Endothelial cell of umbilical vein (primary cell): ENCODE results near the gene AFF4. TPM values are rescaled to one million over a fixed set of nuclear protein-coding genes. Genes with fewer than 3 reads are reported as not detected.
"Not testable (repeated sequence)": the region's sequence is repeated elsewhere in the genome, so short reads cannot be mapped to it uniquely, and the experiment has no call there.

ENCODE experiments used
- BruUV-seq: library from RNA; stranded (reverse); fragments of 400-500 nt; replicated peaks from 2 replicates; lab custom pipeline; 2021; lab: Mats Ljungman, UMichigan
- CTCF ChIA-PET: fragments of 300-600, 350-600 bp; sonication (Branson Sonifier 250); formaldehyde crosslinking; loops from one replicate; lab custom pipeline; 2021; ENCODE audit warnings: antibody characterized with exemption, inconsistent platforms; lab: Charles Lee
- POLR2A ChIA-PET: fragments of 300-600, 350-600 bp; sonication (Branson Sonifier 250); formaldehyde crosslinking; loops from one replicate; lab custom pipeline; 2021; ENCODE audit warnings: antibody characterized with exemption, inconsistent platforms; lab: Charles Lee
- DNase-seq: peaks from one replicate; pipeline ENCODE4 v3.0.0-alpha.2; 2011; ENCODE audit warnings: low read depth, low spot score
- FAIRE-seq: peaks from 2 replicates; lab custom pipeline; 2011; peaks lifted over from hg19 to GRCh38; lab: Jason Lieb, UNC
- H2AFZ ChIP-seq: 2 replicates; pipeline ENCODE4 v1.6.0; 2012; ENCODE audit warnings: low read depth, low read length, control low read depth, inconsistent platforms
- H3K27ac ChIP-seq: 2 replicates; pipeline ENCODE4 v1.5.1; 2011; ENCODE audit warnings: low read depth, mild to moderate bottlenecking, control low read depth, low read length, moderate library complexity; ENCODE audit not compliant: insufficient read depth
- H3K27me3 ChIP-seq, 2 experiments: 2 replicates each; pipeline versions ENCODE4 v1.6.0 to v1.6.1; 2011; ENCODE audit warnings: low read length in 2 of 2, mixed read lengths in 1 of 2; ENCODE audit not compliant: control insufficient read depth in 2 of 2, insufficient read depth in 2 of 2
- H3K36me3 ChIP-seq, 2 experiments: 2 replicates in 1 of 2; 3 replicates in 1 of 2; pipeline ENCODE4 v1.5.1; 2011; ENCODE audit warnings: low read length in 2 of 2, mild to moderate bottlenecking in 1 of 2, moderate library complexity in 1 of 2; ENCODE audit not compliant: control insufficient read depth in 2 of 2, insufficient read depth in 2 of 2; ENCODE audit errors: extremely low read depth in 1 of 2
- H3K4me1 ChIP-seq: 3 replicates; pipeline ENCODE4 v1.5.1; 2011; ENCODE audit warnings: mild to moderate bottlenecking, low read length; ENCODE audit not compliant: control insufficient read depth, insufficient read depth; ENCODE audit errors: extremely low read depth
- H3K4me2 ChIP-seq: 2 replicates; pipeline ENCODE4 v1.6.1; 2011; ENCODE audit warnings: low read length, control low read depth, mixed read lengths; ENCODE audit not compliant: insufficient read depth
- H3K4me3 ChIP-seq, 3 experiments: fragments of 200-600 bp in 1 of 3; sonication (generic), shearing (Covaris generic) in 1 of 3; replicated peaks in 1 of 3; 2 replicates each; pipeline ENCODE4 v1.5.1; 2011 to 2016; ENCODE audit warnings: control low read depth in 3 of 3, low read length in 3 of 3, mild to moderate bottlenecking in 2 of 3, inconsistent platforms in 1 of 3, low read depth in 1 of 3, moderate library complexity in 1 of 3; ENCODE audit not compliant: insufficient read depth in 1 of 3
- H3K79me2 ChIP-seq: 2 replicates; pipeline ENCODE4 v1.6.0; 2012; ENCODE audit warnings: low read length, inconsistent platforms; ENCODE audit not compliant: control insufficient read depth, insufficient read depth
- H3K9ac ChIP-seq: replicated peaks from 2 replicates; pipeline ENCODE3; 2011; ENCODE audit warnings: low read length, control low read depth; ENCODE audit not compliant: insufficient read depth; ENCODE audit errors: extremely low read depth
- H3K9me1 ChIP-seq: replicated peaks from 3 replicates; pipeline ENCODE4 v1.6.0; 2011; ENCODE audit warnings: mild to moderate bottlenecking, low read length; ENCODE audit not compliant: control insufficient read depth, insufficient read depth; ENCODE audit errors: extremely low read depth
- H3K9me3 ChIP-seq: replicated peaks from 2 replicates; pipeline ENCODE4 v1.5.1; 2012; ENCODE audit warnings: low read length, inconsistent platforms; ENCODE audit not compliant: control insufficient read depth, insufficient read depth
- H4K20me1 ChIP-seq: replicated peaks from 2 replicates; pipeline ENCODE3; 2011; ENCODE audit warnings: mild to moderate bottlenecking, low read length; ENCODE audit not compliant: control insufficient read depth, insufficient read depth; ENCODE audit errors: extremely low read depth
- EZH2 ChIP-seq: IDR thresholded peaks from 2 replicates; pipeline ENCODE4 v1.6.1; 2012; ENCODE audit warnings: borderline replicate concordance, low read depth, mild to moderate bottlenecking, moderate library complexity, low read length, inconsistent platforms; ENCODE audit not compliant: severe bottlenecking
- FOS ChIP-seq: IDR thresholded peaks from 2 replicates; pipeline ENCODE4 v1.6.1; 2011; ENCODE audit warnings: mild to moderate bottlenecking, low read length, moderate library complexity, borderline replicate concordance; ENCODE audit not compliant: insufficient read depth
- GATA2 ChIP-seq: IDR thresholded peaks from 2 replicates; pipeline ENCODE4 v1.7.0; 2011; ENCODE audit warnings: low read depth, mild to moderate bottlenecking, moderate library complexity, mixed read lengths, low read length; ENCODE audit not compliant: insufficient read length, insufficient read depth
- JUN ChIP-seq: IDR thresholded peaks from 2 replicates; pipeline ENCODE4 v1.6.1; 2011; ENCODE audit warnings: borderline replicate concordance, low read depth; ENCODE audit not compliant: insufficient read length, insufficient read depth
- MYC ChIP-seq: IDR thresholded peaks from one replicate; pipeline ENCODE4 v1.6.1; 2011; ENCODE audit warnings: mild to moderate bottlenecking, low read depth, low read length
- POLR2A ChIP-seq: IDR thresholded peaks from 2 replicates; pipeline ENCODE4 v1.6.1; 2012; ENCODE audit warnings: low read depth, mild to moderate bottlenecking, control low read depth, low read length
- POLR2AphosphoS5 ChIP-seq: IDR thresholded peaks from 2 replicates; pipeline ENCODE4 v1.6.1; 2012; ENCODE audit warnings: low read depth, mild to moderate bottlenecking, control low read depth, low read length, moderate library complexity; ENCODE audit not compliant: insufficient read depth
- dilution Hi-C: fragments of 300-500 bp; cut with MboI; formaldehyde crosslinking; loops from one replicate; pipeline ENCODE4 v1.15.0; 2019; ENCODE audit warnings: low sequenced_read_pairs; ENCODE audit not compliant: extremely low pct_ligation_motif_present
- intact Hi-C: fragments of 100-400 bp; cut with micrococcal nuclease; formaldehyde crosslinking; loops from one replicate; pipeline ENCODE4 v1.10.0; 2022
- polyA plus RNA-seq, 4 experiments: library from polyadenylated mRNA; depleted of rRNA in 3 of 4; stranded (reverse) in 3 of 4; unstranded in 1 of 4; fragments of >200 nt; gene quantifications; 2 replicates each; pipeline versions ENCODE4 v1.2.1 to v1.2.3, GENCODE V29; 2011 to 2012; ENCODE audit warnings: missing spikeins in 1 of 4
- total RNA-seq: library from RNA; stranded (reverse); gene quantifications from 2 replicates; pipeline ENCODE4 v1.2.3, GENCODE V29; 2021
- TF ChIP-seq, protein P1 (sequence below): IDR thresholded peaks from 2 replicates; pipeline ENCODE4 v1.6.1; 2011; ENCODE audit not compliant: insufficient read depth, insufficient read length
- TF ChIP-seq, protein P2 (sequence below), 2 donors: IDR thresholded peaks; 1 replicate in 1 of 2; 2 replicates in 1 of 2; pipeline ENCODE4 v1.5.1; 2011; ENCODE audit warnings: low read length in 2 of 2, mild to moderate bottlenecking in 2 of 2, moderate library complexity in 2 of 2, control low read depth in 1 of 2, inconsistent platforms in 1 of 2, low read depth in 1 of 2; ENCODE audit not compliant: insufficient read depth in 1 of 2; ENCODE audit errors: extremely low read depth in 1 of 2

The AFF4 gene
- total and polyA plus RNA-seq, 2 donors (not counting 3 experiments of a cell fraction or from before 2014, with no cell fraction given), result 27.0 to 88.3 TPM

DNA sequence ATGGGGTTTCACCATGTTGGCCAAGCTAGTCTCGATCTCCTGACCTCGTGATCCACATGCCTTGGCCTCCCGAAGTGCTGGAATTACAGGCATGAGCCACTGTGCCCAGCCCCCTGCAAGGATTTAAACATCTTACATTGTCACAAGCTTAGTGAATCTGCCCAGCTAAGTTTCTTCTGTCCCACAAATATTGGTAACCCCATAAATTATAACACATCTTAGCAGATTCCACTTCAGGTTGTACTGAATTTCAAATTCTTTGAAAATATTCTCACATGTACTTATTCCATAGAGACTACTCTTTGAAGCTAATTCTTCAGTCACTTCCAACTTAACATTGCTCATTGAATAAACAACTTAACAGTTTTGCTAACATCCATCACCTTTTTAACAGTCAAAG, 13.4 kb upstream of the AFF4 start:
- dilution Hi-C loops (no loop called here), intact Hi-C loops (no loop called here)
- no peaks in the 10 kb centered on the region for H3K27me3 ChIP-seq
- no peaks in the 10 kb centered on the region for H3K36me3 ChIP-seq
- no peak overlapping the region for H3K4me3 ChIP-seq
- H3K9me1 ChIP-seq, result no peaks in the 10 kb centered on the region
- no TSS peak for BruUV-seq
- no peak overlapping the region for H3K4me2 ChIP-seq
- TF ChIP-seq EZH2 (no peak), FOS (no peak), POLR2AphosphoS5 (no peak), MYC (no peak), GATA2 (no peak), POLR2A (no peak), JUN (no peak)
- TF ChIP-seq, protein P1, sequence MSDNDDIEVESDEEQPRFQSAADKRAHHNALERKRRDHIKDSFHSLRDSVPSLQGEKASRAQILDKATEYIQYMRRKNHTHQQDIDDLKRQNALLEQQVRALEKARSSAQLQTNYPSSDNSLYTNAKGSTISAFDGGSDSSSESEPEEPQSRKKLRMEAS, result no peak
- TF ChIP-seq, protein P2, sequence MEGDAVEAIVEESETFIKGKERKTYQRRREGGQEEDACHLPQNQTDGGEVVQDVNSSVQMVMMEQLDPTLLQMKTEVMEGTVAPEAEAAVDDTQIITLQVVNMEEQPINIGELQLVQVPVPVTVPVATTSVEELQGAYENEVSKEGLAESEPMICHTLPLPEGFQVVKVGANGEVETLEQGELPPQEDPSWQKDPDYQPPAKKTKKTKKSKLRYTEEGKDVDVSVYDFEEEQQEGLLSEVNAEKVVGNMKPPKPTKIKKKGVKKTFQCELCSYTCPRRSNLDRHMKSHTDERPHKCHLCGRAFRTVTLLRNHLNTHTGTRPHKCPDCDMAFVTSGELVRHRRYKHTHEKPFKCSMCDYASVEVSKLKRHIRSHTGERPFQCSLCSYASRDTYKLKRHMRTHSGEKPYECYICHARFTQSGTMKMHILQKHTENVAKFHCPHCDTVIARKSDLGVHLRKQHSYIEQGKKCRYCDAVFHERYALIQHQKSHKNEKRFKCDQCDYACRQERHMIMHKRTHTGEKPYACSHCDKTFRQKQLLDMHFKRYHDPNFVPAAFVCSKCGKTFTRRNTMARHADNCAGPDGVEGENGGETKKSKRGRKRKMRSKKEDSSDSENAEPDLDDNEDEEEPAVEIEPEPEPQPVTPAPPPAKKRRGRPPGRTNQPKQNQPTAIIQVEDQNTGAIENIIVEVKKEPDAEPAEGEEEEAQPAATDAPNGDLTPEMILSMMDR (IDR thresholded peaks at IDR 0.05; ENCODE audit: extremely low read depth in 1 of 2, insufficient read depth in 1 of 2, low read depth in 1 of 2, low read length in 2 of 2), result no peak
- FAIRE-seq (no peak), DNase-seq (no peak)
- peaks cover 3% of the 10 kb centered on the region for H3K4me1 ChIP-seq
- H3K9me3 ChIP-seq, result no peaks in the 10 kb centered on the region
- H3K9ac ChIP-seq, result no peak overlapping the region
- no peak overlapping the region for H2AFZ ChIP-seq
- ChIA-PET CTCF (interaction anchor here (1.5 kb wide), 1 partner anchor 15 kb away, joined by 5 read pairs; no protein-coding TSS in a partner anchor), POLR2A (no interaction called here)
- H3K27ac ChIP-seq, result no peak overlapping the region
- H3K79me2 ChIP-seq, result no peaks in the 10 kb centered on the region
- no peaks in the 10 kb centered on the region for H4K20me1 ChIP-seq

DNA sequence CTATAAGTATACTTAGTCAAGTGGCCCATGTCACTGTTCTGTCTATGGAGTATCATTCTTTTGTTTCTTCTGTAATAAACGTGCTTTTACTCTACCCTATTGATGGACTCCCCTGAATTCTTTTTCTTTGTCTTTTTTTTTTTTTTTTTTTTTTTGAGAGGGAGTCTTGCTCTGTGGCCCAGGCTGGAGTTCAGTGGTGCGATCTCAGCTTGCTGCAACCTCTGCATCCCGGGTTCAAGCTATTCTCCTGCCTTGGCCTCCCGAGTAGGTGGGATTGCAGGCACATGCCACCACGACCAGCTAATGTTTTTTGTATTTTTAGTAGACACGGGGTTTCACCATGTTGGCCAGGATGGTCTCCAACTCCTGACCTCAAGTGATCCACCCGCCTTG, 9.0 kb upstream of the AFF4 start:
- H3K9me1 ChIP-seq, H3K27ac ChIP-seq, FAIRE-seq, H3K4me2 ChIP-seq, H3K79me2 ChIP-seq, BruUV-seq, H3K9ac ChIP-seq, H2AFZ ChIP-seq, H3K4me1 ChIP-seq, dilution Hi-C loops, H3K36me3 ChIP-seq, intact Hi-C loops, H4K20me1 ChIP-seq, DNase-seq, H3K9me3 ChIP-seq, H3K27me3 ChIP-seq, H3K4me3 ChIP-seq: not testable (repeated sequence)
- ChIA-PET POLR2A (interaction anchor here (0.7 kb wide), 1 partner anchor 75 kb away, joined by 6 read pairs; no protein-coding TSS in a partner anchor), CTCF (interaction anchor here (0.6 to 0.9 kb wide), 2 partner anchors 71 to 1135 kb away, joined by 3 to 4 read pairs; no protein-coding TSS in a partner anchor)
